Measurements from ENCODE around the gene TSPOAP1.

- no peak for TF ChIP-seq CTCF (IDR thresholded peaks at IDR 0.05; ENCODE audit: low read depth, low read length, poor library complexity, severe bottlenecking)
- TF ChIP-seq EZH2phosphoT487 (IDR thresholded peaks at IDR 0.05; ENCODE audit: borderline replicate concordance, low read length): no peak
Observed at GRCh38 chr17:58377661-58378060, 49.1 kb upstream of the TSPOAP1 start.
